ENCODE results near the gene INPP5E.

Gene INPP5E

GRCh38 chr9:136476369-136477150 is 36.9 kb upstream of the INPP5E start:
- no peak for TF ChIP-seq CTCF (IDR thresholded peaks at IDR 0.05; ENCODE audit: insufficient read depth, missing control alignments)
- DNase-seq (ENCODE audit: insufficient read length, low spot score), result no peak
- FAIRE-seq, result no peak

- no peak for TF ChIP-seq CTCF (IDR thresholded peaks at IDR 0.05; ENCODE audit: insufficient read depth, missing control alignments)
- no peak for FAIRE-seq
Measured at GRCh38 chr9:136474974-136475865, 35.6 kb upstream of the INPP5E start.

GRCh38 chr9:136474021-136474640 is 34.5 kb upstream of the INPP5E start:
- no peak for TF ChIP-seq CTCF (IDR thresholded peaks at IDR 0.05; ENCODE audit: insufficient read depth, missing control alignments)
- DNase-seq (ENCODE audit: insufficient read length, low spot score) (no peak), FAIRE-seq (no peak)

More at GRCh38 chr9:136474974-136475865, 35.6 kb upstream of the INPP5E start:
- DNase-seq (ENCODE audit: insufficient read length, low spot score), result no peak

GRCh38 chr9:136473354-136473721 is 33.7 kb upstream of the INPP5E start:
- no peak for TF ChIP-seq CTCF (IDR thresholded peaks at IDR 0.05; ENCODE audit: insufficient read depth, missing control alignments)
- DNase-seq (ENCODE audit: insufficient read length, low spot score) (no peak), FAIRE-seq (no peak)

GRCh38 chr9:136472640-136473353 is 33.2 kb upstream of the INPP5E start:
- no peak for TF ChIP-seq CTCF (IDR thresholded peaks at IDR 0.05; ENCODE audit: insufficient read depth, missing control alignments)
- DNase-seq (ENCODE audit: insufficient read length, low spot score), result no peak
- no peak for FAIRE-seq

GRCh38 chr9:136471802-136472487 is 32.3 kb upstream of the INPP5E start:
- DNase-seq (ENCODE audit: insufficient read length, low spot score), result no peak
- TF ChIP-seq CTCF (IDR thresholded peaks at IDR 0.05; ENCODE audit: insufficient read depth, missing control alignments), result no peak
- no peak for FAIRE-seq
